Neural progenitor cell (in vitro differentiated cells): ENCODE data around the gene ARL15. TPM values are rescaled to one million over a fixed set of nuclear protein-coding genes. Genes with fewer than 3 reads are reported as not detected.
"Not testable (repeated sequence)": the region's sequence is repeated elsewhere in the genome, so short reads cannot be mapped to it uniquely, and the experiment has no call there.

ENCODE experiments used
- DNase-seq: peaks from one replicate; pipeline ENCODE4 v3.0.0-alpha.2; 2016; ENCODE audit warnings: low spot score
- H2AFZ ChIP-seq: fragments of 200-600 bp; sonication (generic); replicated peaks from 2 replicates; pipeline ENCODE4 v1.6.1; 2016; ENCODE audit warnings: antibody characterized with exemption
- H3F3A ChIP-seq: fragments of 200-600 bp; sonication (generic); 2 replicates; pipeline ENCODE4 v1.6.1; 2016; ENCODE audit warnings: antibody characterized with exemption, low read depth
- H3K27ac ChIP-seq: fragments of 200-600 bp; sonication (generic); 2 replicates; pipeline ENCODE4 v1.5.1; 2016; ENCODE audit warnings: mild to moderate bottlenecking
- H3K27me3 ChIP-seq: fragments of 200-600 bp; sonication (generic); 2 replicates; pipeline ENCODE4 v1.6.1; 2016; ENCODE audit warnings: mild to moderate bottlenecking, moderate library complexity
- H3K36me3 ChIP-seq: fragments of 200-600 bp; sonication (generic); 2 replicates; pipeline ENCODE4 v1.5.1; 2016
- H3K4me1 ChIP-seq: fragments of 200-600 bp; sonication (generic); 2 replicates; pipeline ENCODE4 v1.6.1; 2016; ENCODE audit warnings: mixed run types
- H3K4me2 ChIP-seq: fragments of 200-600 bp; sonication (generic); 2 replicates; pipeline ENCODE4 v1.6.1; 2016
- H3K4me3 ChIP-seq: fragments of 200-600 bp; sonication (generic); 2 replicates; pipeline ENCODE4 v1.5.1; 2016
- H3K79me2 ChIP-seq: fragments of 200-600 bp; sonication (generic); 2 replicates; pipeline ENCODE4 v1.6.1; 2016; ENCODE audit warnings: low read depth
- H3K9ac ChIP-seq: fragments of 200-600 bp; sonication (generic); 2 replicates; pipeline ENCODE4 v1.6.1; 2016
- H3K9me3 ChIP-seq: fragments of 200-600 bp; sonication (generic); 2 replicates; pipeline ENCODE4 v1.5.1; 2016; ENCODE audit warnings: low read depth
- H4K20me1 ChIP-seq: fragments of 200-600 bp; sonication (generic); 2 replicates; pipeline ENCODE4 v1.6.1; 2016; ENCODE audit warnings: low read depth
- H3K27ac Mint-ChIP-seq: 3 replicates; pipeline ENCODE4 v1.8.0; 2021; ENCODE audit warnings: mixed read lengths
- H3K27me3 Mint-ChIP-seq: 2 replicates; pipeline ENCODE4 v1.8.0; 2022; ENCODE audit warnings: low read depth, mild to moderate bottlenecking, inconsistent platforms, moderate library complexity, mixed read lengths; ENCODE audit not compliant: insufficient read depth
- H3K36me3 Mint-ChIP-seq: 3 replicates; pipeline ENCODE4 v1.8.0; 2021; ENCODE audit warnings: mixed read lengths
- H3K4me1 Mint-ChIP-seq: 3 replicates; pipeline ENCODE4 v1.8.0; 2021; ENCODE audit warnings: mixed read lengths
- H3K4me3 Mint-ChIP-seq: 3 replicates; pipeline ENCODE4 v1.8.0; 2021; ENCODE audit warnings: mild to moderate bottlenecking, moderate library complexity, mixed read lengths
- H3K9me3 Mint-ChIP-seq: 3 replicates; pipeline ENCODE4 v1.8.0; 2020; ENCODE audit warnings: mixed read lengths
- CTCF ChIP-seq: fragments of 200-600 bp; sonication (generic); IDR thresholded peaks from 2 replicates; pipeline ENCODE4 v1.5.1; 2017; ENCODE audit warnings: antibody characterized with exemption, mild to moderate bottlenecking
- EZH2 ChIP-seq: fragments of 200-600 bp; sonication (generic); IDR thresholded peaks from 2 replicates; pipeline ENCODE4 v1.6.1; 2017; ENCODE audit warnings: antibody characterized with exemption, mild to moderate bottlenecking, moderate library complexity
- EZH2phosphoT487 ChIP-seq: fragments of 200-600 bp; sonication (generic); IDR thresholded peaks from 2 replicates; pipeline ENCODE4 v1.6.1; 2017; ENCODE audit warnings: antibody characterized with exemption
- total RNA-seq: library from RNA; depleted of rRNA; stranded (reverse); fragments of >200 nt; gene quantifications from 2 replicates; pipeline ENCODE4 v1.2.3, GENCODE V29; 2015; ENCODE audit warnings: low replicate concordance

ARL15 gene
- 33.0 and 39.1 TPM in 2 replicates for total RNA-seq

- Histone ChIP-seq H3K4me2 (peak within 1 kb of the TSS; percentile 80), H3K79me2 (peaks cover 38% of the 10 kb centered on the region), H3F3A (no peaks in the 10 kb centered on the region), H3K4me1 (peaks cover 22% of the 10 kb centered on the region), H3K9me3 (no peaks in the 10 kb centered on the region), H3K4me3 (peak within 1 kb of the TSS; percentile 91), H2AFZ (peak within 1 kb of the TSS; percentile 88), H3K9ac (peak within 1 kb of the TSS; percentile 66), H3K36me3 (no peaks in the 10 kb centered on the region), H4K20me1 (peaks cover 25% of the 10 kb centered on the region), H3K27me3 (peaks cover 35% of the 10 kb centered on the region), H3K27ac (no peak within 1 kb of the TSS)
- Mint-ChIP-seq H3K36me3 (no peaks in the 10 kb centered on the region), H3K4me1 (peaks cover 18% of the 10 kb centered on the region), H3K27ac (peak within 1 kb of the TSS; percentile 97), H3K9me3 (peaks cover 2% of the 10 kb centered on the region), H3K27me3 (peaks cover 7% of the 10 kb centered on the region), H3K4me3 (peak within 1 kb of the TSS; percentile 98)
- DNase-seq = peak; percentile 98
- TF ChIP-seq EZH2 (no peak), CTCF (no peak), EZH2phosphoT487 (no peak)
These were observed at the start of gene ARL15 for GRCh38 chr5:54310433-54311175. TSS of gene ARL15 (minus strand) at chr5:54310573.

GRCh38 chr5:54360089-54360488 is 49.7 kb upstream of the ARL15 start:
- Mint-ChIP-seq H3K4me1 (peaks cover 2% of the 10 kb centered on the region), H3K4me3 (no peak overlapping the region), H3K27ac (no peak overlapping the region), H3K27me3 (peaks cover 7% of the 10 kb centered on the region), H3K36me3 (no peaks in the 10 kb centered on the region), H3K9me3 (peaks cover 11% of the 10 kb centered on the region)
- H2AFZ ChIP-seq = peak overlapping the region; percentile 86
- no peak overlapping the region for H3K9ac ChIP-seq
- no peaks in the 10 kb centered on the region for H3K27me3 ChIP-seq
- H3K27ac ChIP-seq = no peak overlapping the region
- H3K9me3 ChIP-seq = no peaks in the 10 kb centered on the region
- peaks cover 13% of the 10 kb centered on the region for H3K4me1 ChIP-seq
- H4K20me1 ChIP-seq = no peaks in the 10 kb centered on the region
- no peaks in the 10 kb centered on the region for H3K79me2 ChIP-seq
- peak; percentile 3 for DNase-seq
- H3K4me3 ChIP-seq = no peak overlapping the region
- H3F3A ChIP-seq = no peaks in the 10 kb centered on the region
- H3K4me2 ChIP-seq = no peak overlapping the region
- no peaks in the 10 kb centered on the region for H3K36me3 ChIP-seq
- TF ChIP-seq CTCF (no peak), EZH2phosphoT487 (no peak), EZH2 (no peak)

- Mint-ChIP-seq H3K4me1 (peaks cover 2% of the 10 kb centered on the region), H3K27ac (no peak overlapping the region), H3K4me3 (no peak overlapping the region), H3K27me3 (peaks cover 10% of the 10 kb centered on the region), H3K9me3 (peaks cover 27% of the 10 kb centered on the region), H3K36me3 (no peaks in the 10 kb centered on the region)
- Histone ChIP-seq H3K9ac (no peak overlapping the region), H4K20me1 (no peaks in the 10 kb centered on the region), H2AFZ (no peak overlapping the region), H3K4me1 (peaks cover 13% of the 10 kb centered on the region), H3K9me3 (no peaks in the 10 kb centered on the region), H3K36me3 (no peaks in the 10 kb centered on the region), H3K27ac (no peak overlapping the region), H3K27me3 (no peaks in the 10 kb centered on the region), H3K4me2 (no peak overlapping the region), H3F3A (no peaks in the 10 kb centered on the region), H3K79me2 (no peaks in the 10 kb centered on the region), H3K4me3 (no peak overlapping the region)
- no peak for TF ChIP-seq EZH2
- TF ChIP-seq EZH2phosphoT487 = no peak
- TF ChIP-seq CTCF = no peak
- DNase-seq = no peak
These were observed 47.2 kb upstream of the ARL15 start for GRCh38 chr5:54357408-54358058.

- not testable (repeated sequence) for H3K79me2 ChIP-seq, H3K9ac ChIP-seq, H3F3A ChIP-seq, H3K36me3 Mint-ChIP-seq, DNase-seq, H3K4me1 Mint-ChIP-seq, H4K20me1 ChIP-seq, H3K27ac ChIP-seq, H3K4me3 Mint-ChIP-seq, H3K4me1 ChIP-seq, H3K27ac Mint-ChIP-seq, H3K27me3 Mint-ChIP-seq, H3K27me3 ChIP-seq, H3K4me2 ChIP-seq, H2AFZ ChIP-seq, H3K9me3 ChIP-seq, H3K4me3 ChIP-seq, H3K36me3 ChIP-seq
- H3K9me3 Mint-ChIP-seq = peaks cover 33% of the 10 kb centered on the region
These were observed 43.7 kb upstream of the ARL15 start for GRCh38 chr5:54353933-54354564.

- H3K9me3 Mint-ChIP-seq = peaks cover 36% of the 10 kb centered on the region
- not testable (repeated sequence) for H3K27ac Mint-ChIP-seq, H3F3A ChIP-seq, H3K36me3 Mint-ChIP-seq, H4K20me1 ChIP-seq, H3K4me3 Mint-ChIP-seq, H3K4me3 ChIP-seq, H3K9me3 ChIP-seq, H3K27ac ChIP-seq, H3K4me1 ChIP-seq, H3K9ac ChIP-seq, H3K27me3 Mint-ChIP-seq, H3K4me2 ChIP-seq, H3K36me3 ChIP-seq, H3K79me2 ChIP-seq, H3K27me3 ChIP-seq, H3K4me1 Mint-ChIP-seq, DNase-seq, H2AFZ ChIP-seq
These were observed 42.2 kb upstream of the ARL15 start for GRCh38 chr5:54352580-54352979.
